Activated CD4-positive, alpha-beta T cell treated with anti-CD3 and anti-CD28 coated beads, Interleukin-2, amount 10 ng/mL, durations not matched to agents 7 days and 5 days (primary cell): Measurements from ENCODE around the gene ME2. TPM values are rescaled to one million over a fixed set of nuclear protein-coding genes. Genes with fewer than 3 reads are reported as not detected.
"Not testable (repeated sequence)": the region's sequence is repeated elsewhere in the genome, so short reads cannot be mapped to it uniquely, and the experiment has no call there.

Experiments used
- CTCF ChIA-PET: fragments of 350-600 bp; sonication (Branson Sonifier 250); formaldehyde crosslinking; loops from one replicate; lab custom pipeline; 2021; ENCODE audit warnings: antibody characterized with exemption; lab: Charles Lee
- POLR2A ChIA-PET: fragments of 350-600 bp; sonication (Branson Sonifier 250); formaldehyde crosslinking; loops from one replicate; lab custom pipeline; 2021; ENCODE audit warnings: antibody characterized with exemption; lab: Charles Lee
- DNase-seq: peaks from one replicate; pipeline ENCODE4 v3.0.0-alpha.2; 2020
- H3K27ac Mint-ChIP-seq: one replicate; pipeline ENCODE4 v1.8.0; 2021; ENCODE audit warnings: mild to moderate bottlenecking, moderate library complexity, mixed read lengths
- H3K27me3 Mint-ChIP-seq: one replicate; pipeline ENCODE4 v1.8.0; 2021; ENCODE audit warnings: mixed read lengths
- H3K36me3 Mint-ChIP-seq: one replicate; pipeline ENCODE4 v1.8.0; 2021; ENCODE audit warnings: low read depth, mixed read lengths
- H3K4me1 Mint-ChIP-seq: one replicate; pipeline ENCODE4 v1.8.0; 2021; ENCODE audit warnings: mixed read lengths
- H3K4me3 Mint-ChIP-seq: one replicate; pipeline ENCODE4 v1.8.0; 2021; ENCODE audit warnings: mild to moderate bottlenecking, moderate library complexity, mixed read lengths
- H3K9me3 Mint-ChIP-seq: one replicate; pipeline ENCODE4 v1.8.0; 2021; ENCODE audit warnings: mixed read lengths
- total RNA-seq, 2 experiments: library from RNA; stranded (reverse); gene quantifications; one replicate each; pipeline ENCODE4 v1.2.3, GENCODE V29; 2021

The ME2 gene
- total RNA-seq, 2 experiments from 2014 or later, result 84.1 to 98.5 TPM

GRCh38 chr18:50970006-50970405 is 91.1 kb downstream of the ME2 start:
- Mint-ChIP-seq H3K9me3 (no peaks in the 10 kb centered on the region), H3K27me3 (no peaks in the 10 kb centered on the region), H3K36me3 (peaks cover 8% of the 10 kb centered on the region), H3K4me3 (no peak overlapping the region), H3K27ac (no peak overlapping the region), H3K4me1 (peaks cover 22% of the 10 kb centered on the region)
- POLR2A ChIA-PET, result no interaction called here
- no peak for DNase-seq
- CTCF ChIA-PET, result interaction anchor here (0.5 kb wide), 1 partner anchor 46 kb away, joined by 3 read pairs; no protein-coding TSS in a partner anchor

GRCh38 chr18:50972404-50972803 is 93.5 kb downstream of the ME2 start:
- DNase-seq, H3K27ac Mint-ChIP-seq, POLR2A ChIA-PET, H3K27me3 Mint-ChIP-seq, H3K4me3 Mint-ChIP-seq: not testable (repeated sequence)
- H3K4me1 Mint-ChIP-seq, result peaks cover 20% of the 10 kb centered on the region
- peaks cover 31% of the 10 kb centered on the region for H3K36me3 Mint-ChIP-seq
- CTCF ChIA-PET, result interaction anchor here (2.0 kb wide), 1 partner anchor 10 kb away, joined by 5 read pairs; no protein-coding TSS in a partner anchor
- H3K9me3 Mint-ChIP-seq, result peaks cover 11% of the 10 kb centered on the region

- POLR2A ChIA-PET, result no interaction called here
- Mint-ChIP-seq H3K27me3 (no peaks in the 10 kb centered on the region), H3K4me1 (peaks cover 18% of the 10 kb centered on the region), H3K9me3 (peaks cover 19% of the 10 kb centered on the region), H3K27ac (no peak overlapping the region), H3K4me3 (no peak overlapping the region), H3K36me3 (peaks cover 43% of the 10 kb centered on the region)
- CTCF ChIA-PET, result interaction anchor here (0.8 to 2.0 kb wide), 2 partner anchors 12 to 49 kb away, joined by 3 to 5 read pairs; no protein-coding TSS in a partner anchor
- no peak for DNase-seq
Observed at GRCh38 chr18:50973367-50974126, 94.6 kb downstream of the ME2 start.

GRCh38 chr18:50977037-50977760 is 98.3 kb downstream of the ME2 start:
- ChIA-PET CTCF (no interaction called here), POLR2A (no interaction called here)
- H3K36me3 Mint-ChIP-seq, result peaks cover 61% of the 10 kb centered on the region
- H3K9me3 Mint-ChIP-seq, result peaks cover 23% of the 10 kb centered on the region
- no peak overlapping the region for H3K27ac Mint-ChIP-seq
- no peak overlapping the region for H3K4me3 Mint-ChIP-seq
- no peak for DNase-seq
- H3K27me3 Mint-ChIP-seq, result no peaks in the 10 kb centered on the region
- no peaks in the 10 kb centered on the region for H3K4me1 Mint-ChIP-seq

- Mint-ChIP-seq H3K9me3 (peaks cover 14% of the 10 kb centered on the region), H3K4me3 (no peak overlapping the region), H3K36me3 (peaks cover 49% of the 10 kb centered on the region), H3K4me1 (no peaks in the 10 kb centered on the region), H3K27ac (no peak overlapping the region), H3K27me3 (no peaks in the 10 kb centered on the region)
- no peak for DNase-seq
- ChIA-PET POLR2A (no interaction called here), CTCF (no interaction called here)
Observed at GRCh38 chr18:50981381-50981780, 102.5 kb downstream of the ME2 start.

- CTCF ChIA-PET, result no interaction called here
- no peaks in the 10 kb centered on the region for H3K27me3 Mint-ChIP-seq
Observed at GRCh38 chr18:50982086-50982801, 103.3 kb downstream of the ME2 start.

GRCh38 chr18:50982802-50983179 is 103.9 kb downstream of the ME2 start:
- no peaks in the 10 kb centered on the region for H3K4me1 Mint-ChIP-seq
- no peaks in the 10 kb centered on the region for H3K27me3 Mint-ChIP-seq
- H3K27ac Mint-ChIP-seq, result no peak overlapping the region
- peaks cover 8% of the 10 kb centered on the region for H3K9me3 Mint-ChIP-seq
- no peak overlapping the region for H3K4me3 Mint-ChIP-seq
- no peak for DNase-seq
- CTCF ChIA-PET, result no interaction called here
- POLR2A ChIA-PET, result no interaction called here
- H3K36me3 Mint-ChIP-seq, result peaks cover 39% of the 10 kb centered on the region

More at GRCh38 chr18:50982086-50982801, 103.3 kb downstream of the ME2 start:
- DNase-seq, result no peak
- POLR2A ChIA-PET, result interaction anchor here (0.7 kb wide), 1 partner anchor 214 kb away, joined by 3 read pairs; no protein-coding TSS in a partner anchor
- peaks cover 11% of the 10 kb centered on the region for H3K9me3 Mint-ChIP-seq
- H3K36me3 Mint-ChIP-seq, result peaks cover 42% of the 10 kb centered on the region
- H3K4me3 Mint-ChIP-seq, result no peak overlapping the region
- H3K4me1 Mint-ChIP-seq, result no peaks in the 10 kb centered on the region
- no peak overlapping the region for H3K27ac Mint-ChIP-seq

GRCh38 chr18:50986360-50987087 is 107.6 kb downstream of the ME2 start:
- Mint-ChIP-seq H3K4me1 (no peaks in the 10 kb centered on the region), H3K27me3 (no peaks in the 10 kb centered on the region), H3K4me3 (no peak overlapping the region), H3K36me3 (peaks cover 14% of the 10 kb centered on the region), H3K27ac (no peak overlapping the region), H3K9me3 (no peaks in the 10 kb centered on the region)
- DNase-seq, result no peak
- POLR2A ChIA-PET, result no interaction called here
- CTCF ChIA-PET, result interaction anchor here (0.6 kb wide), 2 partner anchors 82 to 125 kb away, joined by 4 to 5 read pairs; no protein-coding TSS in a partner anchor

- ChIA-PET POLR2A (no interaction called here), CTCF (no interaction called here)
- no peaks in the 10 kb centered on the region for H3K4me1 Mint-ChIP-seq
- H3K4me3 Mint-ChIP-seq, result no peak overlapping the region
- no peak for DNase-seq
- H3K36me3 Mint-ChIP-seq, result peaks cover 13% of the 10 kb centered on the region
- H3K27me3 Mint-ChIP-seq, result no peaks in the 10 kb centered on the region
- no peak overlapping the region for H3K27ac Mint-ChIP-seq
- H3K9me3 Mint-ChIP-seq, result no peaks in the 10 kb centered on the region
Observed at GRCh38 chr18:50987261-50987660, 108.3 kb downstream of the ME2 start.

GRCh38 chr18:50989711-50990110 is 110.8 kb downstream of the ME2 start:
- no peaks in the 10 kb centered on the region for H3K27me3 Mint-ChIP-seq
- POLR2A ChIA-PET, result no interaction called here

GRCh38 chr18:50992351-50992762 is 113.4 kb downstream of the ME2 start:
- Mint-ChIP-seq H3K36me3 (peaks cover 1% of the 10 kb centered on the region), H3K27ac (no peak overlapping the region), H3K27me3 (no peaks in the 10 kb centered on the region), H3K4me3 (no peak overlapping the region), H3K4me1 (no peaks in the 10 kb centered on the region), H3K9me3 (no peaks in the 10 kb centered on the region)
- DNase-seq, result no peak
- ChIA-PET POLR2A (no interaction called here), CTCF (interaction anchor here (0.7 kb wide), 1 partner anchor 125 kb away, joined by 3 read pairs; no protein-coding TSS in a partner anchor)

More at GRCh38 chr18:50989711-50990110, 110.8 kb downstream of the ME2 start:
- Mint-ChIP-seq H3K27ac (no peak overlapping the region), H3K9me3 (no peaks in the 10 kb centered on the region), H3K36me3 (peaks cover 8% of the 10 kb centered on the region), H3K4me1 (no peaks in the 10 kb centered on the region), H3K4me3 (no peak overlapping the region)
- DNase-seq, result no peak
- CTCF ChIA-PET, result no interaction called here

GRCh38 chr18:50994031-50994430 is 115.1 kb downstream of the ME2 start:
- POLR2A ChIA-PET, result no interaction called here
- Mint-ChIP-seq H3K36me3 (no peaks in the 10 kb centered on the region), H3K4me1 (no peaks in the 10 kb centered on the region), H3K4me3 (no peak overlapping the region), H3K27ac (no peak overlapping the region), H3K27me3 (no peaks in the 10 kb centered on the region), H3K9me3 (no peaks in the 10 kb centered on the region)
- CTCF ChIA-PET, result no interaction called here
- no peak for DNase-seq
